ENCODE data around the gene LACTB. TPM values are rescaled to one million over a fixed set of nuclear protein-coding genes. Genes with fewer than 3 reads are reported as not detected.

Gene LACTB
- total RNA-seq, 6 experiments from 2014 or later = 37.5 to 47.6 (median 45.7) TPM

GRCh38 chr15:63075015-63075983 lies 46.4 kb upstream of the LACTB start:
- Mint-ChIP-seq H3K27me3 (ENCODE audit: insufficient read depth) (peaks cover 33% of the 10 kb centered on the region), H3K4me3 (no peak overlapping the region; the same call in 1 of the 2 replicates), H3K27ac (peak overlapping the region; percentile 76), H3K36me3 (ENCODE audit: low read depth) (peaks cover 26% of the 10 kb centered on the region), H3K4me1 (ENCODE audit: low read depth) (peaks cover 62% of the 10 kb centered on the region), H3K9me3 (peaks cover 8% of the 10 kb centered on the region)
- DNase-seq = no peak
- no peak for TF ChIP-seq CTCF (IDR thresholded peaks at IDR 0.05)

GRCh38 chr15:63075984-63076713 lies 45.5 kb upstream of the LACTB start:
- Mint-ChIP-seq H3K9me3 (peaks cover 1% of the 10 kb centered on the region; the same call in 1 of the 2 replicates), H3K27ac (peak overlapping the region; percentile 76), H3K27me3 (ENCODE audit: insufficient read depth) (peaks cover 27% of the 10 kb centered on the region), H3K4me3 (no peak overlapping the region), H3K4me1 (ENCODE audit: low read depth) (peaks cover 62% of the 10 kb centered on the region), H3K36me3 (ENCODE audit: low read depth) (peaks cover 18% of the 10 kb centered on the region)
- TF ChIP-seq CTCF (IDR thresholded peaks at IDR 0.05) = no peak
- no peak for DNase-seq

GRCh38 chr15:63076714-63077046 lies 45.0 kb upstream of the LACTB start:
- Mint-ChIP-seq H3K4me1 (ENCODE audit: low read depth) (peaks cover 58% of the 10 kb centered on the region), H3K27ac (no peak overlapping the region; the same call in 1 of the 2 replicates), H3K36me3 (ENCODE audit: low read depth) (peaks cover 12% of the 10 kb centered on the region), H3K27me3 (ENCODE audit: insufficient read depth) (peaks cover 23% of the 10 kb centered on the region), H3K4me3 (no peak overlapping the region), H3K9me3 (no peaks in the 10 kb centered on the region)
- no peak for DNase-seq
- no peak for TF ChIP-seq CTCF (IDR thresholded peaks at IDR 0.05)

GRCh38 chr15:63077952-63078351 lies 43.7 kb upstream of the LACTB start:
- Mint-ChIP-seq H3K27me3 (ENCODE audit: insufficient read depth) (peaks cover 13% of the 10 kb centered on the region), H3K4me1 (ENCODE audit: low read depth) (peaks cover 46% of the 10 kb centered on the region), H3K36me3 (ENCODE audit: low read depth) (no peaks in the 10 kb centered on the region), H3K27ac (no peak overlapping the region), H3K9me3 (no peaks in the 10 kb centered on the region), H3K4me3 (no peak overlapping the region)
- no peak for TF ChIP-seq CTCF (IDR thresholded peaks at IDR 0.05)
- DNase-seq = no peak

GRCh38 chr15:63079947-63080626 lies 41.6 kb upstream of the LACTB start:
- Mint-ChIP-seq H3K4me3 (no peak overlapping the region), H3K4me1 (ENCODE audit: low read depth) (peaks cover 31% of the 10 kb centered on the region), H3K27me3 (ENCODE audit: insufficient read depth) (no peaks in the 10 kb centered on the region; the same call in none of the 2 replicates), H3K36me3 (ENCODE audit: low read depth) (no peaks in the 10 kb centered on the region), H3K27ac (peak overlapping the region; percentile 46), H3K9me3 (no peaks in the 10 kb centered on the region)
- DNase-seq = no peak
- no peak for TF ChIP-seq CTCF (IDR thresholded peaks at IDR 0.05)

Measured in HFFc6 (cell line).